ENCODE measurements around the gene RFX5.
"Not testable (repeated sequence)": the region's sequence is repeated elsewhere in the genome, so short reads cannot be mapped to it uniquely, and the experiment has no call there.

RFX5 gene

GRCh38 chr1:151361883-151362282 lies 14.8 kb upstream of the RFX5 start:
- DNase-seq, result no peak

DNA sequence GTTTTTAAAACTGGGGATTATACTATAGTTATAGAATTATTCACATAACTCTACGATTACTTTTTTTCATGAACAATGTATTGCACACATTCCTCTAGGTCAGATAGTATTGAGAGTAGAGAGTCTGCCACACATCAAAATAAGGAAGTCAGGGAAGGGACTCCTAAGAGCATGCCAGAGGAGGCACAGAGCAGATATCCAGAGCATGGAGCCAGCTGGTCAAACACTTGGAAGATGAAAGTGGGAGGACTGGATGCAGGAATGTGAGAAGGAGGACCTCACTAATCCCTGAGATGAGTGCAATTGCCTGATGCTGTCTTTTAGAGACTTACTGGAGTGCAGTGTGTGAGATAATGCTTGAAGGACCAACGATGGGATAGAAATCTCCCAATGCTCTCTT lies 9.6 kb upstream of the RFX5 start:
- DNase-seq, result no peak

DNA sequence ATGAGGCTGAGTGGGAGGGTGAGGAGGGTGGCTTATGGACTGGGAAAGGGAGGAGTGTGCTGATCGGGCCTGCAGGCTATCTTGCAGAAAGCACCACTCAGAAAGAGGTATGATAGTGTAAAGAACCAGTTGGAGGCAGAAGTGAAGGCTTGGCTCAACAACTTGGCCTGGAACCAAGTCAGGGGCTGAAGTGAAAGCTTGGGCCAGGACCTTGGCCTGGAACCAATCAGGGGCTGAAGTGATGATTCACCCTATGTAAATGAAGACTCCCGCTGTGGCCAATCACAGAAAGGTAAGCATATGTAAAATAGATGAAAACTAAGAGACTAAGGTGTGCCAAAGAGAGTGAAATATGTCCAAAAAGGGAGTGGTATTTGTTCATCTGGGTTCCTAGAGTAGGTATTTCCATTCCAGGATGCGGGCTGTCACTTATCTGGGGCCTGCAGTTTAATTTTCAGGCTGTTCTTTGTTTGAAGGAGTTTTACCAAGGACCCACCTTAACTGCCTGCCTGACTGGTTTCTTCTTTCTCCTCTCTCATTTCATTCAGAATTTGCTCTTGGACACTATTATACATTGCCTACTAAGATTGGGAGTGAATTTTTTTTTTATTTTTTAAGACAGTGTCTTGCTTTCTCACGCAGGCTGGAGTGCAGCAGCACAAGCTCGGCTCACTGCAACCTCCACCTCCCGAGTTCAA lies 5.1 kb upstream of the RFX5 start:
- DNase-seq, result no peak

GRCh38 chr1:151350323-151350722 lies 3.3 kb upstream of the RFX5 start:
- DNase-seq, result not testable (repeated sequence)

GRCh38 chr1:151347523-151348246 lies 633 bp upstream of the RFX5 start:
- no peak for DNase-seq

GRCh38 chr1:151346082-151346768 lies 827 bp downstream of the RFX5 start:
- DNase-seq, result no peak

DNA sequence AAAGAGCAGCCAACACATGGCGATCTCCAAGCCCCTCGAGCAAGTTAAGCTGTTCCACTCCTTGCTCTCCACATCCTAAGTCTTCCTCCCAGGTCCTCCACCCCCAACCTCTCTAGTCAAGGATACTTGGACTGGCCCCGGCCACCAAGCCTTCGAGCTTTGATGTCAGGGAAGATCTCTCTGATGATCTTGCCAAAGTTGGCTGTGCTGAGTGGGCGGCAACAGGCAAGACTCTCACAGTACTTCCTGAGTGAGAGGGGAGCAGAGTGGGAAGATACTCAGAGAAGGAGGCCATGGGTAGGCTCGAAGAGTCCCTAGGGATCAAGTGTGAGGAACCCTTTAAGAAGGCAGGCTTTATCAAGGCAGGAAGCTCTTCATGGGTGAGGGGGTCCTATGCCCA lies 2.8 kb downstream of the RFX5 start:
- no peak for DNase-seq

- DNase-seq, result no peak
Measured at GRCh38 chr1:151343587-151343986, 3.5 kb downstream of the RFX5 start.

GRCh38 chr1:151342569-151342968 lies 4.5 kb downstream of the RFX5 start:
- no peak for DNase-seq

GRCh38 chr1:151342021-151342420 lies 5.0 kb downstream of the RFX5 start:
- no peak for DNase-seq

DNA sequence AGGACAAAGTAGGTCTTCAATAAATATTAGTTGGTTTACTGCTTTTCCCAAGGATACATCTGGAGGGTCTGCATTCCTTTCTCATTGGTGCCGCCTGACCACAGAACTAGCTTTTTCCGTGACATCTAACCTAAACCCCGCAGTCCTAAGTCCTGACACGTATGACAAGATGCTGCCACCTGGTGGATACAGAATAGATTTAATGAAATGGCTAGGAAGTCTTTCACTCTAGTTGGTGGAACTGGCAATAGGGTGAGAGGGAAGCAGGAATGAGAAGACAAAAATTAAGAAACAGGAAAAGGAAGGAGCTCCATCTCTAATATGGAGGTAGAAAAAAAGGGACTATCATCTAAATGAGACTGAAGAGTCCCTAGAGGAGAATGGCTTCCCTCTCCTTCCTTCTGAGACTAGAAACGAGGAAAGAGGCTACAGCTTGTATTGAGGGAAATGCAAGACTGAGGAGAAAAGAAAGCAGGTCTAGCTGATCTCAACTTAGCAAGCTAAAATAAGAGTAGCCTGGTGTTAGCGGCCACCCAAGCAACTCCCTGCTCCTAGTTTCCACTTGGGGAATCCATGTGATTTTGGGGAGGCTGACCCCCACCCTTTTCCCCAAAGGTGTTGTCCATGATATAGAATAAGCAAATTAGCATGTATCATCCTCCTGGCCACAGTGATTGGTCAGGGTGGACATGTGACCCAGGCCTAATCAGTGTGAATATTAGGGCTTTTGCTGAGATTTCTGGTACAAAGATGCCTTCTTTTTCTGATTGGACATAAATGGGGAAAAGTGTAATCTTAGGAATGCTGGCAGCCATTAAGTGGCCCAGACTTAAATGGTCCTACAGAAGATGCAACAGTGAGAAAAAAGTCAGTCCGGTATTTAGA lies 5.9 kb downstream of the RFX5 start:
- peak; percentile 35 for DNase-seq

DNA sequence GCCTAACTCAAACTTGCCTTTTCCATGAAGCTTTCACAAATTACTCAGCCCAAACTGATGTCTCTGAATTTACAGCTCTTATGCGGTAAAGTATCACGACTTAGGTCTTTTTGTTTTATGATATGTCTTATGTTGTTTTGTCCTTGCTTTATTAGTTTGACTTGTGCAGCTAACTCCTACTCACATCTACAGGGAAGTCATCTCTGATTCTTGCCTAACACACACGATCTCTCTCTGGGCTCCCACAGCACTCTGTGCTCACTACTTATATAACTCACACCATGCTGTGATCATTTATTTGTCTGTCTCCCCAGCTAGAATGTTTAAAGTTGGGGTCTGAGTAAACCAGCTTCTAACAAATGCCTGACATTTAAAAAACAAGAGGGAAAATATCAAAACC lies 10.5 kb downstream of the RFX5 start:
- no peak for DNase-seq

DNA sequence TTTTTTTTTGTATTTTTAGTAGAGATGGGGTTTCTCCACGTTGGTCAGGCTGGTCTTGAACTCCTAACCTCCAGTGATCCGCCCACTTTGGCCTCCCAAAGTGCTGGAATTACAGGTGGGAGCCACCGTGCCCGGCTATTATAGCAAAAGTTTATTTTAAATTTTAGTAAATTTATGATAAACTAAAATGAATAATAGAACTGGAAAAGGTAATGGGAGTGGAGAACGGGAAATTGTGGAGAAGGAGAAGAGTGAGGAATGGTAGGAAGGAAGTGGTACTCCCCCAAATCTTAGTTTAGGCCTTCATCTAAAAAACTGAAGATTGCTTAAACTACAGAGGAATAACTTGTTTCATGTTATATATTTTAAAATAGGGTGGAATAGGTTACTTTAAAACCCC lies 12.2 kb downstream of the RFX5 start:
- DNase-seq, result no peak

GRCh38 chr1:151327903-151328674 lies 19.0 kb downstream of the RFX5 start:
- DNase-seq, result no peak

DNA sequence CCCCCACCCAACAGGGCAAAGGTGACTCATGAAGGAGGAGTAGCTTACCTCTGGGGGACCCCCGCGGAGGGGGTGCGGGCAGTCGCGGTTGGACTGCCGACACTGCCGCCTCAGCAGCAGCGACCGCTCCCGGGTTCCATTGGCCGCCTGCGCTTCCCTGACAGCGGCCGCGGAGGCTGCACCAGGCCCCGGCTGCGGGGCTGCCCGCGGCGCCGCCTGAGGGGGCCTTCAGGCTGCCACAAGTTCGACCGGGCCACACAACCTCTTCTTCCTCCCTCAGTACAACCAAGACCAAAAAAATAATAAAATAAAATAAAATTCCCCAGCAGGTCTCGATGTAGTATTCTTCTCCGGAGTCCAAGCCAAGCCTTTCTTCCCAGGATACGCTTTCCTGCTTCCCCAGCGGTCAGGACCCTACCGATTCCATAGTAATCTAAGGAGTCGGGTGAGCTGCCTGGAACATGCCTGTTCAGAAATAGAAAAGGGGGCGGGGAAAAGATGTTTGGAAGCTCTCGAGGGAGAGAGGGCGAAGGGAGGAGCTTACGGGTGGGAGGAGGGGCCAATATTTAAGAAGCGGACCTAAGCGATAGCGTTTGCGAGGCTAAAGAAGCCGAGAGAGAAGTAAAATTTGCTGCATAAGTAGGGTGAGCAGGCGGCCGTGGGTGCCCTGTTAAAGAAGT lies 19.7 kb downstream of the RFX5 start, which contains the start of gene PI4KB:
PI4KB (minus strand) TSS at position 194 of the 680 bp plus-strand sequence. CDS start 10,935 bp downstream, outside the sequence.
- peak; percentile 80 for DNase-seq

DNA sequence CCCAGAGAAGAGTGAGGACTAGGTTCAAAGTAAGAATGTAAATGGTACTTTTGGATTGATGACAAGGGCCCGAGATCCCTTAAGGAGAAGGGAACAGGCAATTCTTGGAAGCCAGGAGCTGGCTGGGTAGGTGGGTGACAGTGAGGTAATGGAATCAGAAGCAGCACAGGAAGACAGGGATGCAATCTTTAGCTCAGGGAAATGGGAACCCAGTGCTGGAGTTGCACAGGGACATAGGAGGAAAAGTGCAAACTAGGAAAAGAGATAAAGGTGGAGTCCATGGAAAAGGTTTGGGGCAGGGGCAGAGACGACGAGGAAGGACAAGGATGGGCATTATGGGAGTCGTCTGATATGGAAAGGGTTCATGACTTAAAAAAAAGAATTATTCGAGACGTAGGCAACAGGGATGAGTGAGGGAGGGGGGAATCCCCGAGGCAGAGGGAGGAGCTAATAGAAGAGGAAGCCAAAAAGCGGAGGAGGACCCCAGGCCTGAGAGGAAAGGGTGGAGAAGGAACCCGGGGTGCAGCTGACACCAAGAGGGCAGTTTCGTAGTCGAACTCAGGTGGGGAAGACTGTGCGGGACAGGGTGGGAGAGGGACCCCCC lies 20.3 kb downstream of the RFX5 start:
- DNase-seq, result peak; percentile 37

DNA sequence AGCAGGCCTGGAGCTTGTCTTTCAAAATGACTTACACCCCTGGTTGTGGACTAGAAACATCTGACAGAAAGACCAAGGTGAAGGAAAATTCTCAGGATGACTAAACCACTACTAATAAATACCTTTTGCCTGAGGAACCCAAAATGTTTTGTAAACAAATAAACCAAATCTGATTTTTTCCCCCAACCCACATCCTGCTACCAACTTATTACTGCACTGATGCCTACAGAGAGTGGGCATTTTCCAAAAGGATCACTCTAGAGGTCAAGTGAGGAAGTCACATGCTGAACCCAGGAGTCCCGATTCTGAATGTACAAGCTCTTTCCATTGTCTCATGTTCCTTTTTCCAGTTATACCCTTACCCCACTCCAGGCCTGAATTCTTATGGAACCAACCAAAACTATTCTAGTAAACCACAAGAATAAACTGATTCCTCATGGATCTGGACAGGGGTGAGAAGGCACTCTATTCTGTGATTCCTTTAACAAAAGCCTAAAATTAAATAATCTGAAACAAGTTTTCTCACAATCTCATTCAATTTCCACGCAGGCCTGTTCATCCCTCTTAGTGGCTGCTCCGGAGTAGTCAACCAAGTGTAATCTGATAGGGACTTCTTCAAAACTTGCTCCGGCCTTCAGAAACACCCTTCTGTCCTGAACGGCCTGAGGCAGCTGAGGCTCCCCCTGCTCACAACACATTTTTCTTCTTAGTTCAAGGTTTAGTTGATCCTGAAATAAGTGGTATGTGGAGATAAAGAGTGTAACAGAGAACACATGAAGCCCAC lies 21.2 kb downstream of the RFX5 start:
- DNase-seq, result no peak

GRCh38 chr1:151325231-151325630 lies 21.8 kb downstream of the RFX5 start:
- no peak for DNase-seq

GRCh38 chr1:151324390-151324930 lies 22.6 kb downstream of the RFX5 start:
- DNase-seq, result no peak

DNA sequence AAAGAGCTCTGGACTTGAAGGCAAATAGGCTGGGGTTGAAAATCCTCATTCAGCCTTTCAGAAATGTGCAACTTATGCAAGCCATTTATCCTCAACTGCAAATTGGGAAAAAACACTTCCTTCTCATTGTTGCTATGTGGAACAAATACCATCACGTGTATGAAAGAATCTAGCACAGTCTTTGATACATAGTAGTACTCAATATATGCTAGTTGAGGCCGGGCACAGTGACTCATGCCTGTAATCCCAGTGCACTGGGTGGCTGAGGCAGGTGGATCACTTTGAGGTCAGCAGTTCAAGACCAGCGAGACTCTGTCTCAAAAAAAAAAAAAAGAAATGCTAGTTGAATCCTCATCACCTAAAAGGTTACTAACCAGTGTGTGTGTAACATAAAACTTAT lies 28.1 kb downstream of the RFX5 start:
- DNase-seq, result no peak
